Measurements from ENCODE around the gene GTF3C6. TPM values are rescaled to one million over a fixed set of nuclear protein-coding genes. Genes with fewer than 3 reads are reported as not detected.
A peak's percentile ranks its signal among the peaks of the same experiment; 100 is the strongest.

Gene GTF3C6
- polyA plus RNA-seq, 2 donors, result 62.7 to 67.6 TPM

GRCh38 chr6:110971468-110971867 lies 13.0 kb downstream of the GTF3C6 start:
- 48 to 51% methylated on average over 2 of the region's 2 CpGs for WGBS, 2 donors
- H3K4me3 ChIP-seq (ENCODE audit: low read depth in 1 of 2, low read length in 2 of 2), result no peak overlapping the region
- no peaks in the 10 kb centered on the region for H3K4me1 ChIP-seq (ENCODE audit: control insufficient read depth in 2 of 2, insufficient read depth in 2 of 2, low read length in 1 of 2)
- peaks cover 0 to 2% of the 10 kb centered on the region in 2 donors for H3K9me3 ChIP-seq (ENCODE audit: control insufficient read depth in 2 of 2, insufficient read depth in 1 of 2, low read depth in 1 of 2, low read length in 1 of 2)
- peaks cover 0 to 4% of the 10 kb centered on the region in 2 donors for H3K36me3 ChIP-seq (ENCODE audit: control insufficient read depth in 2 of 2, insufficient read depth in 2 of 2, low read length in 1 of 2)
- no peaks in the 10 kb centered on the region for H3K27me3 ChIP-seq (ENCODE audit: control insufficient read depth in 1 of 2, insufficient read depth in 2 of 2, low read length in 2 of 2)
- H3K27ac ChIP-seq (ENCODE audit: low read depth in 2 of 2, low read length in 1 of 2), result no peak overlapping the region

- WGBS, 2 donors, result 38 to 48% methylated on average over 1 of the region's 1 CpG
- Histone ChIP-seq H3K4me1 (ENCODE audit: control insufficient read depth in 2 of 2, insufficient read depth in 2 of 2, low read length in 1 of 2) (no peaks in the 10 kb centered on the region), H3K27ac (ENCODE audit: low read depth in 2 of 2, low read length in 1 of 2) (no peak overlapping the region), H3K9me3 (ENCODE audit: control insufficient read depth in 2 of 2, insufficient read depth in 1 of 2, low read depth in 1 of 2, low read length in 1 of 2) (no peaks in the 10 kb centered on the region), H3K36me3 (ENCODE audit: control insufficient read depth in 2 of 2, insufficient read depth in 2 of 2, low read length in 1 of 2) (no peaks in the 10 kb centered on the region), H3K27me3 (ENCODE audit: control insufficient read depth in 1 of 2, insufficient read depth in 2 of 2, low read length in 2 of 2) (no peaks in the 10 kb centered on the region), H3K4me3 (ENCODE audit: low read depth in 1 of 2, low read length in 2 of 2) (no peak overlapping the region)
These were observed 18.1 kb downstream of the GTF3C6 start for GRCh38 chr6:110976575-110976974.

GRCh38 chr6:110979565-110980101 lies 21.1 kb downstream of the GTF3C6 start:
- 96% methylated on average over 9 of the region's 9 CpGs for WGBS, 2 donors
- no peaks in the 10 kb centered on the region for H3K4me1 ChIP-seq (ENCODE audit: control insufficient read depth in 2 of 2, insufficient read depth in 2 of 2, low read length in 1 of 2)
- no peaks in the 10 kb centered on the region for H3K27me3 ChIP-seq (ENCODE audit: control insufficient read depth in 1 of 2, insufficient read depth in 2 of 2, low read length in 2 of 2)
- H3K4me3 ChIP-seq (ENCODE audit: low read depth in 1 of 2, low read length in 2 of 2), result no peak overlapping the region
- H3K27ac ChIP-seq (ENCODE audit: low read depth in 2 of 2, low read length in 1 of 2), result no peak overlapping the region
- H3K36me3 ChIP-seq (ENCODE audit: control insufficient read depth in 2 of 2, insufficient read depth in 2 of 2, low read length in 1 of 2), result no peaks in the 10 kb centered on the region
- H3K9me3 ChIP-seq (ENCODE audit: control insufficient read depth in 2 of 2, insufficient read depth in 1 of 2, low read depth in 1 of 2, low read length in 1 of 2), result no peaks in the 10 kb centered on the region

GRCh38 chr6:110980227-110980626 lies 21.7 kb downstream of the GTF3C6 start:
- WGBS, 2 donors, result 92 to 94% methylated on average over 5 of the region's 5 CpGs
- Histone ChIP-seq H3K27ac (ENCODE audit: low read depth in 2 of 2, low read length in 1 of 2) (no peak overlapping the region), H3K4me1 (ENCODE audit: control insufficient read depth in 2 of 2, insufficient read depth in 2 of 2, low read length in 1 of 2) (no peaks in the 10 kb centered on the region), H3K9me3 (ENCODE audit: control insufficient read depth in 2 of 2, insufficient read depth in 1 of 2, low read depth in 1 of 2, low read length in 1 of 2) (no peaks in the 10 kb centered on the region), H3K27me3 (ENCODE audit: control insufficient read depth in 1 of 2, insufficient read depth in 2 of 2, low read length in 2 of 2) (no peaks in the 10 kb centered on the region), H3K36me3 (ENCODE audit: control insufficient read depth in 2 of 2, insufficient read depth in 2 of 2, low read length in 1 of 2) (no peaks in the 10 kb centered on the region), H3K4me3 (ENCODE audit: low read depth in 1 of 2, low read length in 2 of 2) (no peak overlapping the region)

- no peak overlapping the region for H3K4me3 ChIP-seq (ENCODE audit: low read depth in 1 of 2, low read length in 2 of 2)
- 98% methylated on average over 9 of the region's 9 CpGs for WGBS, 2 donors
- no peak overlapping the region for H3K27ac ChIP-seq (ENCODE audit: low read depth in 2 of 2, low read length in 1 of 2)
- no peaks in the 10 kb centered on the region for H3K27me3 ChIP-seq (ENCODE audit: control insufficient read depth in 1 of 2, insufficient read depth in 2 of 2, low read length in 2 of 2)
- peaks cover 0 to 2% of the 10 kb centered on the region in 2 donors for H3K36me3 ChIP-seq (ENCODE audit: control insufficient read depth in 2 of 2, insufficient read depth in 2 of 2, low read length in 1 of 2)
- H3K4me1 ChIP-seq (ENCODE audit: control insufficient read depth in 2 of 2, insufficient read depth in 2 of 2, low read length in 1 of 2), result no peaks in the 10 kb centered on the region
- no peaks in the 10 kb centered on the region for H3K9me3 ChIP-seq (ENCODE audit: control insufficient read depth in 2 of 2, insufficient read depth in 1 of 2, low read depth in 1 of 2, low read length in 1 of 2)
These were observed 22.1 kb downstream of the GTF3C6 start for GRCh38 chr6:110980648-110981047.

- WGBS, 2 donors, result 55 to 62% methylated on average over 9 of the region's 9 CpGs
- Histone ChIP-seq H3K27ac (ENCODE audit: low read depth in 2 of 2, low read length in 1 of 2) (peak overlapping the region in 1 of 2 donors; percentile 80), H3K4me3 (ENCODE audit: low read depth in 1 of 2, low read length in 2 of 2) (peak overlapping the region; percentile 84 to 98), H3K36me3 (ENCODE audit: control insufficient read depth in 2 of 2, insufficient read depth in 2 of 2, low read length in 1 of 2) (peaks cover 0 to 2% of the 10 kb centered on the region in 2 donors), H3K4me1 (ENCODE audit: control insufficient read depth in 2 of 2, insufficient read depth in 2 of 2, low read length in 1 of 2) (no peaks in the 10 kb centered on the region), H3K9me3 (ENCODE audit: control insufficient read depth in 2 of 2, insufficient read depth in 1 of 2, low read depth in 1 of 2, low read length in 1 of 2) (no peaks in the 10 kb centered on the region), H3K27me3 (ENCODE audit: control insufficient read depth in 1 of 2, insufficient read depth in 2 of 2, low read length in 2 of 2) (no peaks in the 10 kb centered on the region)
These were observed 22.7 kb downstream of the GTF3C6 start for GRCh38 chr6:110981202-110981600.

GRCh38 chr6:110990840-110991576 lies 32.5 kb downstream of the GTF3C6 start:
- 85 to 87% methylated on average over 11 of the region's 11 CpGs for WGBS, 2 donors
- H3K4me3 ChIP-seq (ENCODE audit: low read depth in 1 of 2, low read length in 2 of 2), result no peak overlapping the region
- no peaks in the 10 kb centered on the region for H3K4me1 ChIP-seq (ENCODE audit: control insufficient read depth in 2 of 2, insufficient read depth in 2 of 2, low read length in 1 of 2)
- no peak overlapping the region for H3K27ac ChIP-seq (ENCODE audit: low read depth in 2 of 2, low read length in 1 of 2)
- no peaks in the 10 kb centered on the region for H3K27me3 ChIP-seq (ENCODE audit: control insufficient read depth in 1 of 2, insufficient read depth in 2 of 2, low read length in 2 of 2)
- H3K9me3 ChIP-seq (ENCODE audit: control insufficient read depth in 2 of 2, insufficient read depth in 1 of 2, low read depth in 1 of 2, low read length in 1 of 2), result no peaks in the 10 kb centered on the region
- peaks cover 0 to 10% of the 10 kb centered on the region in 2 donors for H3K36me3 ChIP-seq (ENCODE audit: control insufficient read depth in 2 of 2, insufficient read depth in 2 of 2, low read length in 1 of 2)

GRCh38 chr6:110996691-110997090 lies 38.2 kb downstream of the GTF3C6 start:
- Histone ChIP-seq H3K36me3 (ENCODE audit: control insufficient read depth in 2 of 2, insufficient read depth in 2 of 2, low read length in 1 of 2) (peaks cover 7 to 11% of the 10 kb centered on the region in 2 donors), H3K4me1 (ENCODE audit: control insufficient read depth in 2 of 2, insufficient read depth in 2 of 2, low read length in 1 of 2) (no peaks in the 10 kb centered on the region), H3K27me3 (ENCODE audit: control insufficient read depth in 1 of 2, insufficient read depth in 2 of 2, low read length in 2 of 2) (no peaks in the 10 kb centered on the region), H3K27ac (ENCODE audit: low read depth in 2 of 2, low read length in 1 of 2) (no peak overlapping the region), H3K4me3 (ENCODE audit: low read depth in 1 of 2, low read length in 2 of 2) (no peak overlapping the region), H3K9me3 (ENCODE audit: control insufficient read depth in 2 of 2, insufficient read depth in 1 of 2, low read depth in 1 of 2, low read length in 1 of 2) (no peaks in the 10 kb centered on the region)
- WGBS, 2 donors, result 92 to 95% methylated on average over 9 of the region's 9 CpGs

- H3K36me3 ChIP-seq (ENCODE audit: control insufficient read depth in 2 of 2, insufficient read depth in 2 of 2, low read length in 1 of 2), result peaks cover 7 to 13% of the 10 kb centered on the region in 2 donors
- H3K4me1 ChIP-seq (ENCODE audit: control insufficient read depth in 2 of 2, insufficient read depth in 2 of 2, low read length in 1 of 2), result no peaks in the 10 kb centered on the region
- WGBS, 2 donors, result 57 to 64% methylated on average over 2 of the region's 2 CpGs
These were observed 41.2 kb downstream of the GTF3C6 start for GRCh38 chr6:110999634-111000270.

More at GRCh38 chr6:110999634-111000270, 41.2 kb downstream of the GTF3C6 start:
- no peak overlapping the region for H3K27ac ChIP-seq (ENCODE audit: low read depth in 2 of 2, low read length in 1 of 2)
- no peaks in the 10 kb centered on the region for H3K27me3 ChIP-seq (ENCODE audit: control insufficient read depth in 1 of 2, insufficient read depth in 2 of 2, low read length in 2 of 2)
- H3K9me3 ChIP-seq (ENCODE audit: control insufficient read depth in 2 of 2, insufficient read depth in 1 of 2, low read depth in 1 of 2, low read length in 1 of 2), result no peaks in the 10 kb centered on the region
- no peak overlapping the region for H3K4me3 ChIP-seq (ENCODE audit: low read depth in 1 of 2, low read length in 2 of 2)

Measured in esophagus (tissue), 2 donors.